ENCODE measurements around the gene DUSP15. TPM values are rescaled to one million over a fixed set of nuclear protein-coding genes. Genes with fewer than 3 reads are reported as not detected.
A peak's percentile ranks its signal among the peaks of the same experiment; 100 is the strongest.

DUSP15 gene
- total RNA-seq, 1 donor from 2014 or later = 0.82 TPM

DNA sequence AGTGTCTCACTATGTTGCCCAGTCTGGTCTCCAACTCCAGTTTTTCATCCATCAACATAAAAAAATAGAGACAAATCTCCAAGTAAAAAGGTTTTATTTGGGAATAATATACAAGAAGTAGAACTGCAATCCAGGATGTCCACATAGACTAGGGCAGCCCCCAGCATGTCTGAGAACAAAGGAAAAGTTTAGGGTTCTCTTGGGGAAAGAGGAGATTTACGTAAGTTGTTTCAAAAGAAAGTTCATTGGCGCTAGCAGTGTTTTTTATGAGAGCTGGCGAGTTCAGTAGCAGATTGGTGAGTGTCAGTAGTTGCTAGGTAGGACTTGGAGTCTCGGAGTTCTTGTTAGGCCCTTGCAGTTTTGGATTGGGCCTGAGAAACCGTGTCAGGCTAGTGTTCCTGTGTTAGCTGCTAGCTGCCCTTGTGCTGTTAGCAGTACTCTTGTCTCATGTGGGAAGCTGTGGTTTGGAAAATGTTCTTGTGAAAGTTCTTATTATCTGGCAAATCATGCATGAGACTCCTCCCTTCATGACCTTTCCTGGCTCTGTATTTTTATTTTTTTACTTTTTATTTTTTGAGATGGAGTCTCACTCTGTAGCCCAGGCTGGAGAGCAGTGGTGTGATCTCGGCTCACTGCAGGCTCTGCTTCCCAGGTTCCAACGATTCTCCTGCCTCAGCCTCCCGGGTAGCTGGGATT lies 24.8 kb upstream of the DUSP15 start:
- peak; percentile 20 for DNase-seq

- no peak for DNase-seq
Measured at GRCh38 chr20:31890646-31891045, 20.3 kb upstream of the DUSP15 start.

- no peak for DNase-seq
Measured at GRCh38 chr20:31883829-31884228, 13.5 kb upstream of the DUSP15 start.

- no peak for DNase-seq
Measured at GRCh38 chr20:31881945-31882344, 11.6 kb upstream of the DUSP15 start.

DNA sequence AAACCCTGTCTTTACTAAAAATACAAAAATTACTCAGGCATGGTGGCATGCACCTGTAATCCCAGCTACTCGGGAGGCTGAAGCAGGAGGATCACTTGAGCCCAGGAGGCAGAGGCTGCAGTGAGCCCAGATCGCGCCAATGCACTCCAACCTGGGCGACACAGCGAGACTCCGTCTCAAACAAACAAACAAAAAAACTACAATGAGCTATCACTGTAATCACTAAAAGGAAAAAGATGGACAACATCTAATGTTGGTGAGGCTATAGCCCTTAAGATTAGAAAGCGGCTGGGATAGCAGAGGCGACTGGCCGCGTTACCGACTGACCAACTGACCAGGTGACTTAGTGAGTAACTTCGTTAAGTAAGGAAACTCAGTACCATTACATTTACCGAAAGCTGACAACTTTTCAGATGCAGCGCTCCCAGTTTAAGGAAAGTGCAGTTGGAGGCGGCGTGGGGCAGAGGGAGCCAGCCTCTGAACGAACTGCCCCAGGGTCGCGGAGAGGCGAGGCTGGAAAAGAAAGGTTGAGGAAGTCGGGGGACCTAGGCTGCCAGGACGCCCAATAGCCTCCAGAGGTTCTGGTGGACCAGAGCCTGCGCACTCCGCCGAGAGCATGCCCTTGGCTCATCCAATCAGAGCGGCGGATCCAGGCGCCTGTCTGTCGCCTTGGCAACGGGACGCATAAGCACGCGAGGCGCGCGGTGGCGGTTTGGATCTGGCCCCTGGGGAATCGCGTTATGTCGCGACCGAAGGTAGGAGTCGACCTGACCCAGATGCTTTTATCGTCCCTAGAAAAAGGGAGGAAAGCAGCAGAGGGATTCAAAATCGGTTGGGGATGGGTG lies 9.0 kb upstream of the DUSP15 start:
- DNase-seq = peak; percentile 93

DNA sequence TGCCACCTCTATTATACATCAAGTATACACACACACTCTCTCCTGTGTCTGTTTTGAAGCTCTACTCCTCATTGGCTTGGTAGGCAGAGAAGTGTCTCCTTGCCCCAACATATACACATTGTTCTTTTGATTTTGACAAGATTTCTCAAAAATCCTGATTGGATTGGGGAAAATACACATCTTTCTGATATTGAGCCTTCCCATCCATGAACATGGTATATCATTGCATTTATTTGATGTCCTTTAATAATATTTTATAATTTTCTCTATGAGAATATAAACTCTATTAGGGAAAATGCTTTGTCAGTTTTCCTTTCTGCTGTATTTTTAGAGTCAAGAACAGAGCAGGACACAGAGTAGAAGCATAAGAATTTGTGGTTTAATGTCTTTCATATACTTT lies 7.4 kb upstream of the DUSP15 start:
- DNase-seq = no peak

DNA sequence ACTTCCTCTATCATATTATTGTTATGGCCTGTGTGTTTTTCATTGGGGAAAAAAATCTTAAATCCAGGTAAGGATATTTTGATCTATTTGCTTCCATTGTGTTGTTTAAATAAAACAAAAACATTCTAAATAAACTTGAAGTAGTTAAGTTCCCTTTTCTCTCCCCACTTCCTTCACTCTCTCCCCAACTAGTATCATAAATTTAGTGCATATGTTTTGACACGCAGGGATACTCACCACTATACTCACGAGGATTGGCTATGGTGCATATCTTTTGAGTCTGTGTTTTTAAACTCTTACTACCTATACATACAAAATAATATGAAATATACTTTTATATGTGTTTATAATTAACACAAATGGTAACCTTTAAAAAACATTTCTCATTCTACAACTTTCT lies 5.3 kb upstream of the DUSP15 start:
- DNase-seq = no peak

DNA sequence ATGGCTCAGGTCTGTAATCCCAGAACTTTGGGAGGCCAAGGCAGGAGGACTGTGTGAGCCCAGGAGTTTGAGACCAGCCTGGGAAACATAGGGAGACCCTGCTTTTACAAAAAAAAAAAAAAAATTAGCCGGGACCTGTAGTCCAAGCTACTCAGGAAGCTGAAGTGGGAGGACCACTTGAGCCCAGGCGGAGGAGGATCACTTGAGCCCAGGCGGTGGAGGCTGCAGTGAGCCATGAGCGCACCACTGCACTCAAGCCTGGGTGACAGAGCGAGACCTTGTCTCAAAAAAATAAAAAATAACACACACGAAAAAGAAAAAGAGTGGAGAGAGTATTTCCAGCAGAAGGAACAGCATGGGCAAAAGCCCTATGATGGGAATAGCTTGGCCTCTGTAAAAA lies 2.1 kb upstream of the DUSP15 start:
- DNase-seq = no peak

DNA sequence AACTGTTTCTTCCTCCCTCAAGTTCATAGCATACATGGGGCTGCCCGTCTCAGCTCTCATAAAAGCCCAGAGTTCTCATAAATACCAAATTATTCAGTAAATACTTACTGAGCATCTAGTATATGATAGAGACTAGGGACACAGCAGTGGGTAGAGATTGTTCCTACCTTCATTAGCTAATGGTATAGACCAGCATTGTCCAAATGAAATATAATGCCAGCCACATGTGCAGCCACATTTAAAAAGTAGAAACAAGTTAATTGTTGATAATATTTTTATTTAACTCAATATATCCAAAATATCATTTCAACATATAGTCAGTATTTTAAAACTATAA lies 1.3 kb upstream of the DUSP15 start:
- DNase-seq = no peak

DNA sequence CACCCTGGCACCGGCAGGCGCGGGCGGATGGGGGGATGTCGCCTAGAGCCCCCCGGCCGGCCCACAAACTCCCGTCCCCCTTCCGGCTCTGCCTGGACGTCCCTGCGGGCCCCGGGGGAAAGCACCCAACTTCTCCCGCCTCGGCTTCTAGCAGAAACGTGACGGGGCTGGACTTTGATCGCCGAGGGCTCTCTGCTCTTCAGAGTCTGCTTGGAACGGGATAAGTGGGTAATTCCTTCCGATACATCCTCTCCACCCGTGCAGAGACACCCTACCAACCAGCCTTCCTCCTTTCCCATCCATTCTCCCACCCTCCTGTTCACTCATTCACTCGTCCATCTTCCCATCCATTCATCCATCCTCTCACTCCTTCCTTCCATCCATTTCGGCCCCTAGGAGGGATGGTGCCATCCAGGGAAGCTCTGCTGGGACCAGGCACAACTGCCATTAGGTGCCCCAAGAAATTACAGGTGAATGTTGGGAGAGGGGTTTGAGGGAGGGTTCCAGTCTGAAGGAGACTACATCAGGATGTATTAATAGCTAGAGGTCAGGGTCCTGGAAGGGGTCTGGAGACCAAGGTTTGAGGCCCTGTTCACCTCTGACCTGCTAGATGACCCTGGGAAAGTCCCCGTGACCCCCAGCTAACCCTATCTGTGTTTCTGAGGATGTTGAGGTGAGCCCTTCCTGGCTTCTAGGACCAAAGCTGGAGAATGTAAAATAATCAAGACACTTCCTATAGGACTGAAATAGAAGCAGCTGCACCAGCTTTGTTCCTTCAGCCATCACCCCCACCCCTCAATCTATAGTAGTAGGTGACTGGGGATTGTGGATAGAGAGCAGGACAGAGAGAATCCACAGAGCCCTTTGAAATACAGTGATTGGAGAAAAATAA lies 645 bp upstream of the DUSP15 start:
- no peak for DNase-seq

GRCh38 chr20:31869673-31869941 lies 720 bp downstream of the DUSP15 start:
- no peak for DNase-seq

- no peak for DNase-seq
Measured at GRCh38 chr20:31868853-31869672, 1.3 kb downstream of the DUSP15 start.

DNA sequence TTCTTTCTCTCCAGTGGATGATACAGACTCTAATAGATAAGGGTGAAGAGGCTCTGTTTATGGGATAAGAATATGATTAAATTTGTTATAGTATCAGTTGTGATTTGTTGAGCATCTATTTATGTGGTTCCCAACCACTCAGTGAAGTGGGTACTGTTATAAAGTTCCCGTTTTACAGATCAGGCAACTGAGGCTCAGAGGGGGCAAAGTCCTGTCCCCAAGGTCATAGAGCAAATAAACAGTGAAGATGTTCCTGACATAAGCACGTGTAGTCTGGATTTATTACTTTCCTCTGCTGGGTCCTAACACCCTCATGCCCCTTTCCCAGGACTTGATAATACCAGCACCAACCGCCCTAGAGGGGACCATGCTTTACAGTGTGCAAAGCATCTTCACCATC lies 4.1 kb downstream of the DUSP15 start:
- no peak for DNase-seq

- DNase-seq = no peak
Measured at GRCh38 chr20:31864521-31865400, 5.6 kb downstream of the DUSP15 start.

DNA sequence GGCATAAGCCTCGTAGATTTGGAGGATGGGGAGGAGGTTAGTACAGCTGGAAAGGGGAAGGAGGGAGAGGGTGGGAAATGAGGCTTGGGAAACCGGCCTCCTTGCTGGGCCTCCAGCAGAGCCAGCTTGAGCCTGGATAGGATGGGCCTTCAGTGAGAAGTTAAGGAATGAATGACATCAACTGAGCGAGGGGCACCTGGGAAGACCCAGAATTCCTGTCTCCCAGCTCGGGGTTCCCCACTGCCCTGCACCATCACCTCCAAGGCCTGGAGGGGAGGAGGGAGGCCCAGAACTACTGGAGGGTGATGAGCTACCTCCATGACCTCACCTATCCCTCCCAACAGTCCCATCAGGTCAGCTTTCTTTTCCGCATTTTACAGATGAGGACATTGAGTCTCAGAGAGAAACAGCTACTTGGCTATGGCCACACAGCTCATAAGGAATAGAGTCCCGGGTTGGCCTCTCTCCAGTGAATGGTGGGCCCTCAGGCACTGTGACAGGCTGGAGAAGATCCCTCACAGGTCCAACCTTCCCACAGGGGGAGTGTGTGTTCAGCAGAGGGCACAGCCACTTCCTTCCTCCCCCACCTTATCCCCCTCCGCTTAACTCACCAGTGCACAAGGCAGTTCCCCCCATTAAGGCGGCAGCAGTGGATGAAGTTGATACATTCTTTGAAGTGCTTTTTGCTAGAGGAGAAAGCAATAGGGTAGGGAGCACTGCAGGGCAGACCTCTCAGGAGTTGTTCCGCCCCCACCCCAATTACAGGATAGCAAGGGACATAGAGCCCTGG lies 6.8 kb downstream of the DUSP15 start:
- DNase-seq = no peak

DNA sequence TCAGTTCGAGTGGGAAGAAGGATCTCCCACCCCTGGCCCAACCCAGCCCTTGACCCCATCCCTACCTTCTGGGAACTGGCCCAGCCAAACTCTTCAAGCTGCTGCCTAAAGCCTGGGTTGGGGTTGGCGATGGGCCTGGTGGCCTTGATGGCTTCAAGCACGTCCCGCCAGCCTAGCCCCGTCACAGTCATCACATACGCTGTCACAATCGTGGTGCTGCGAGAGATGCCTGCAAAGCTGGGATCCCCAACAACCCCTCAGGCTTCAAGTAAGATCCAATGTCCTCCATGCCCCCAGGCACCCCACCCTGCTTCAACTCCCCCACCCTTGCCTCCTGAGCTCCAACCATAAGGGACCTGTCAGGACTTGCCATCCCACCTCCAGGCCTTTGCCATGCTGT lies 7.8 kb downstream of the DUSP15 start:
- no peak for DNase-seq

GRCh38 chr20:31862157-31862470 lies 8.2 kb downstream of the DUSP15 start:
- no peak for DNase-seq

DNA sequence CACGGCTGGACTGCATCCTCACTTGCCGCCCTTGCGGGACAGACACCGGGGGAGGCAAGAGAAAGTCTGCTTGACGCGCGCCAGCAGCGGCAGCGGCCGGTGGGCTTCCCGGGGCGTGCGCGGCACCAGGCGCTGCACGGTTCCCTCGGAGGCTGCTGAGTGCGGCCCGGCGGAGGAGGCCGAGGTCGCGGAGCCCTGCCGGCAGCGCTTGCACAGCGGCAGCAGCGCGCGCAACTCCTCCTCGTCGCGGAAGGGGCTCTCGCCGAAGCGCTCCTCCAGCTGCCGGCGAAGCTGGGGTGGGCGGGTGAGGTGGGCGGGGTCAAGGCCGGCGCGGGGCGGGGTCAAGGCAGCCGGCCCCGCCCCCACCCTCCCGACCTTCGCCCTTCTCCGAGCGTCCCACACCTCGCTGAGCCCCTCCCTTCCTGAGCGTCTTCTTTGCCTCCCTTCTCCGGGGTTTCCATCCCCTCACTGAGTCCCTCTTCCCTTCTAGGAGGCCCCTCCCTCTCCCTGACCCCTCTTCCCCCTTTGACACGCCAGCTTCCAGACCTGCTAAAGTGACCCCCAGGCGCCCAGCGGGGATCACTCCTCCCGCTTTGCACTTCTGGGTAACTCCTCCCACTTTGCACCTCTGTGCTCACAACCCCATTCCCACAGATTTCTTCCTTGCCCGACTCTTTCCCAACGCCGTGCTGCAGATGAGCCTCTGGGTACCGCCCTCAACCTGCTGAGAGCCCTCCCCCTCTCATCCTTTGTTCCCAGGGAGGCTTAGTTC lies 8.8 kb downstream of the DUSP15 start:
- peak; percentile 81 for DNase-seq

DNA sequence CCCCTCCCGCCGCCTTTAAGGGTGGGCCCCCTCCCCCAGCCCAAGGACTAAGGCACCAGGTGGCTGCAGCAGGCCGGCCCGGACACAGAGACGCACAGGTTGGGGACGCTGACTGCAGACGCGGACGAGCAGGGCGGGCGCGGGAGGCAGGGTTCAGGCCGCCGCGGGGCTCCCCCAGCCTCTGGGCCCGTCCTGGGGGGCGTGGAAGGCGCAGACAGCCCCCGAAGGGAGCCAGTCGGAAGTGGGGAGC lies 9.3 kb downstream of the DUSP15 start:
- DNase-seq = no peak

Data from tongue (tissue), 2 donors.